Amygdala (tissue), 56 donors: ENCODE measurements around the gene FREM1.

ENCODE experiments used
- DNase-seq, 56 donors: peaks; one replicate each; lab custom pipeline; 2025; lab: John Stamatoyannopoulos, UW

FREM1 gene

GRCh38 chr9:14824481-14824880 is 85.7 kb downstream of the FREM1 start:
- no peak for DNase-seq

- DNase-seq = no peak
Measured at GRCh38 chr9:14823800-14824199, 86.4 kb downstream of the FREM1 start.

- DNase-seq = no peak
Measured at GRCh38 chr9:14822666-14823065, 87.6 kb downstream of the FREM1 start.

GRCh38 chr9:14819183-14819582 is 91.0 kb downstream of the FREM1 start:
- no peak for DNase-seq

- no peak for DNase-seq
Measured at GRCh38 chr9:14814249-14814628, 96.0 kb downstream of the FREM1 start.

- no peak for DNase-seq
Measured at GRCh38 chr9:14813336-14814248, 96.6 kb downstream of the FREM1 start.

GRCh38 chr9:14812806-14813205 is 97.4 kb downstream of the FREM1 start:
- DNase-seq = no peak

- DNase-seq = no peak
Measured at GRCh38 chr9:14811844-14812243, 98.4 kb downstream of the FREM1 start.

- no peak for DNase-seq
Measured at GRCh38 chr9:14806941-14807520, 103.2 kb downstream of the FREM1 start.

GRCh38 chr9:14799030-14799429 is 111.2 kb downstream of the FREM1 start:
- DNase-seq = no peak

GRCh38 chr9:14797435-14797834 is 112.8 kb downstream of the FREM1 start:
- DNase-seq = no peak

- DNase-seq = no peak
Measured at GRCh38 chr9:14793389-14793788, 116.8 kb downstream of the FREM1 start.

- DNase-seq = no peak
Measured at GRCh38 chr9:14790628-14791027, 119.6 kb downstream of the FREM1 start.

- no peak for DNase-seq
Measured at GRCh38 chr9:14788846-14789245, 121.4 kb downstream of the FREM1 start.

- no peak for DNase-seq
Measured at GRCh38 chr9:14783358-14783757, 126.9 kb downstream of the FREM1 start.

GRCh38 chr9:14782286-14783051 is 127.8 kb downstream of the FREM1 start:
- DNase-seq = no peak

GRCh38 chr9:14780693-14781092 is 129.5 kb downstream of the FREM1 start:
- no peak for DNase-seq

- DNase-seq = peak in 6 of 56 donors; percentile 2 to 19 (median 8)
Measured at GRCh38 chr9:14780251-14780650, 130.0 kb downstream of the FREM1 start.

GRCh38 chr9:14779566-14780022 is 130.6 kb downstream of the FREM1 start:
- peak in 1 of 56 donors; percentile 2 for DNase-seq

- DNase-seq = no peak
Measured at GRCh38 chr9:14778565-14778964, 131.7 kb downstream of the FREM1 start.

GRCh38 chr9:14775917-14776316 is 134.3 kb downstream of the FREM1 start:
- DNase-seq = no peak
